ENCODE measurements around the gene RAB11A. TPM values are rescaled to one million over a fixed set of nuclear protein-coding genes. Genes with fewer than 3 reads are reported as not detected.

The RAB11A gene
- total and polyA plus RNA-seq, 2 of the 13 experiments (the other 11 are each of a cell fraction or from before 2014, with no cell fraction given), result 161 to 162 TPM

DNA sequence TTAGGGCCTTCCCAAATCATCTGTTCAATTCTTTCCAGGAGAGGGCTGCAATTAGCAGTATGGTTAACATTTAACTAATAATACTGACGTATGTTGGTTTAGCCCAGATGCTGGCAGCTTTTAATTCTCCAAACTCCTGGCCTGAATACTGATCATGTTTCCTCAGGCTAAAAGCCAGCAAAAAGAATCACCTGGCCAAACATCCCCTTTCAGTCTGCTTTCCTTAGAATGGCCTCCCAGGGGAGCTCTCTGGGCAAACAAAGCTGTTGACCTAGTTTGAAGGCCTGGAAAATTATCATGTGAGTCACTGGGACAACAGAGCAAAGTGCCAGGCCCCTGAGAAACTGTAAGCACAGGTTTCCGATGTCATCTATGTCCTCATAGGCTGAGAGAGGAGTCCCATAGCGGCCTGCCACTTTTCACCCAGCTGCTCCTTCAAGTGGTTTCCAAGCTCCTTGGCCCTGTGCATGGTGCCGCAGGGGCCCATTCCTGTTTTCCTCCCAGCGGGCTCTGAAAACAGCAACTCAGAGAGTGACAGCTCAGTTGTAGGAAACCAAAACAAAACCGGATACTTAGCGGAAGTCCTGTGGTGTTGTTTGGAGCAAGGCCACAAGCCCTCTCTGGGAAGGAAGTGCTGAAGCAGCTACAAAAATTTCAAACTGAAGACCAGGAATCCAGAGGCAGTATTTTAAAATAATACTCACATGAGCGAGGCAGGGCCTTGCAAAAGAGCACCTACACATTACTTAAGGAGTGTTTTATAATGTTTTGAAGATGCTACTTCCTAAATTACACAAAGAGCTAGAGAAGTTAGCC is 36.5 kb upstream of the RAB11A start:
- 0% methylated on average over 4 of the region's 8 CpGs for WGBS (ENCODE audit: low lambda C conversion rate)
- no peaks in the 10 kb centered on the region for H3K27me3 ChIP-seq (ENCODE audit: control insufficient read depth in 1 of 2, insufficient read depth in 2 of 2, low read length in 2 of 2)
- H3K79me2 ChIP-seq (ENCODE audit: insufficient read depth, low read length), result no peaks in the 10 kb centered on the region
- in situ Hi-C loops (cut with HindIII; ENCODE audit: extremely low pct_ligation_motif_present, low pct_unique_long_range_greater_than_20kb) (no loop called here), intact Hi-C loops (cut with micrococcal nuclease; ENCODE audit: unreplicated experiment) (no loop called here)
- BruUV-seq (replicated peaks), result TSS peak; percentile 95
- no peaks in the 10 kb centered on the region for H3K36me3 ChIP-seq (replicated peaks in 1 of 2; ENCODE audit: control insufficient read depth in 1 of 2, insufficient read depth in 2 of 2, low read length in 2 of 2)
- peak overlapping the region; percentile 100 for H3K27ac ChIP-seq (ENCODE audit: extremely low read length, insufficient read depth, low read length)
- peaks cover 84% of the 10 kb centered on the region for H3K4me1 ChIP-seq (ENCODE audit: insufficient read depth, low read length)
- peak; percentile 99 for FAIRE-seq
- H4K20me1 ChIP-seq (ENCODE audit: insufficient read depth, low read length), result no peaks in the 10 kb centered on the region
- H3K4me2 ChIP-seq (ENCODE audit: low read depth, low read length), result peak overlapping the region; percentile 95
- peak; percentile 96 for ATAC-seq
- ChIA-PET POLR2A (interaction anchor here (0.8 to 2.8 kb wide), 27 partner anchors 8 to 528 kb away, joined by 3 to 37 read pairs (median 4); partner anchors contain the start of genes DENND4A, INTS14, RAB11A and RNU5B-1), CTCF (ENCODE audit: low intra/inter-chr PET ratio, low total read pairs) (interaction anchor here (2.1 kb wide), 1 partner anchor 46 kb away, joined by 5 read pairs; no protein-coding TSS in a partner anchor)
- H2AFZ ChIP-seq (ENCODE audit: low read length), result no peak overlapping the region
- peak; percentile 100 for DNase-seq (ENCODE audit: low spot score)
- H3K9me3 ChIP-seq (ENCODE audit: low read length), result no peaks in the 10 kb centered on the region
- peak overlapping the region; percentile 91 for H3K9ac ChIP-seq (ENCODE audit: insufficient read depth, low read depth, low read length)
- peak overlapping the region; percentile 57 to 74 (median 66) for H3K4me3 ChIP-seq (replicated peaks in 1 of 3; ENCODE audit: insufficient read depth in 1 of 3, low read depth in 2 of 3, low read length in 3 of 3)
- TF ChIP-seq ZNF543 (CRISPR knock-in tag; IDR thresholded peaks at IDR 0.05) (peak; percentile 79; the same call in 1 of the 2 replicates), ZNF788 (CRISPR knock-in tag; IDR thresholded peaks at IDR 0.05; ENCODE audit: borderline replicate concordance) (peak; percentile 62; the same call in 1 of the 2 replicates), YY1 (IDR thresholded peaks at IDR 0.05; ENCODE audit: insufficient read depth, insufficient replicate concordance, low read depth, low read length) (peak; percentile 49), BCL6 (CRISPR knock-in tag; IDR thresholded peaks at IDR 0.05) (peak; percentile 75), ZNF563 (CRISPR knock-in tag; IDR thresholded peaks at IDR 0.05) (0 out of 2 replicates have a peak, but pooled peaks have one; percentile 45), SP2 (CRISPR knock-in tag; IDR thresholded peaks at IDR 0.05) (no peak), RXRB (CRISPR knock-in tag; IDR thresholded peaks at IDR 0.05; ENCODE audit: borderline replicate concordance) (peak; percentile 81), TBX3 (IDR thresholded peaks at IDR 0.05; ENCODE audit: borderline replicate concordance) (peak; percentile 72; the same call in 1 of the 2 replicates), SRSF9 (IDR thresholded peaks at IDR 0.05; ENCODE audit: borderline replicate concordance, insufficient read depth, low read depth, low read length, poor library complexity, severe bottlenecking) (no peak), MAFF (IDR thresholded peaks at IDR 0.05; ENCODE audit: low read depth, low read length) (peak; percentile 36; the same call in 1 of the 2 replicates), FOXM1 (CRISPR knock-in tag; IDR thresholded peaks at IDR 0.05) (no peak), DMAP1 (CRISPR knock-in tag; IDR thresholded peaks at IDR 0.05) (peak; percentile 53; the same call in 1 of the 2 replicates), ETV5 (CRISPR knock-in tag; IDR thresholded peaks at IDR 0.05; ENCODE audit: borderline replicate concordance) (peak; percentile 83)
- TF ChIP-seq, protein P1, sequence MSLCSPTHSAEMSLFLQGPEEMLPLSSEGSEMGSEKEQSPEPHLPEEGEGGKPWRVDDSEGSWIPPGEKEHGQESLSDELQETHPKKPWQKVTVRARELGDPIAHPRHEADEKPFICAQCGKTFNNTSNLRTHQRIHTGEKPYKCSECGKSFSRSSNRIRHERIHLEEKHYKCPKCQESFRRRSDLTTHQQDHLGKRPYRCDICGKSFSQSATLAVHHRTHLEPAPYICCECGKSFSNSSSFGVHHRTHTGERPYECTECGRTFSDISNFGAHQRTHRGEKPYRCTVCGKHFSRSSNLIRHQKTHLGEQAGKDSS (CRISPR knock-in tag; IDR thresholded peaks at IDR 0.05; ENCODE audit: borderline replicate concordance, low read depth), result peak; percentile 60; the same call in 1 of the 2 replicates
- TF ChIP-seq, protein P2, sequence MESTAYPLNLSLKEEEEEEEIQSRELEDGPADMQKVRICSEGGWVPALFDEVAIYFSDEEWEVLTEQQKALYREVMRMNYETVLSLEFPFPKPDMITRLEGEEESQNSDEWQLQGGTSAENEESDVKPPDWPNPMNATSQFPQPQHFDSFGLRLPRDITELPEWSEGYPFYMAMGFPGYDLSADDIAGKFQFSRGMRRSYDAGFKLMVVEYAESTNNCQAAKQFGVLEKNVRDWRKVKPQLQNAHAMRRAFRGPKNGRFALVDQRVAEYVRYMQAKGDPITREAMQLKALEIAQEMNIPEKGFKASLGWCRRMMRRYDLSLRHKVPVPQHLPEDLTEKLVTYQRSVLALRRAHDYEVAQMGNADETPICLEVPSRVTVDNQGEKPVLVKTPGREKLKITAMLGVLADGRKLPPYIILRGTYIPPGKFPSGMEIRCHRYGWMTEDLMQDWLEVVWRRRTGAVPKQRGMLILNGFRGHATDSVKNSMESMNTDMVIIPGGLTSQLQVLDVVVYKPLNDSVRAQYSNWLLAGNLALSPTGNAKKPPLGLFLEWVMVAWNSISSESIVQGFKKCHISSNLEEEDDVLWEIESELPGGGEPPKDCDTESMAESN (CRISPR knock-in tag; conservative IDR thresholded peaks at IDR 0.05), result peak; percentile 43; the same call in 1 of the 2 replicates
- TF ChIP-seq, protein P3, sequence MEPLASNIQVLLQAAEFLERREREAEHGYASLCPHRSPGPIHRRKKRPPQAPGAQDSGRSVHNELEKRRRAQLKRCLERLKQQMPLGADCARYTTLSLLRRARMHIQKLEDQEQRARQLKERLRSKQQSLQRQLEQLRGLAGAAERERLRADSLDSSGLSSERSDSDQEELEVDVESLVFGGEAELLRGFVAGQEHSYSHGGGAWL (CRISPR knock-in tag; IDR thresholded peaks at IDR 0.05), result 0 out of 2 replicates have a peak, but pooled peaks have one; percentile 47
- TF ChIP-seq, protein P4, sequence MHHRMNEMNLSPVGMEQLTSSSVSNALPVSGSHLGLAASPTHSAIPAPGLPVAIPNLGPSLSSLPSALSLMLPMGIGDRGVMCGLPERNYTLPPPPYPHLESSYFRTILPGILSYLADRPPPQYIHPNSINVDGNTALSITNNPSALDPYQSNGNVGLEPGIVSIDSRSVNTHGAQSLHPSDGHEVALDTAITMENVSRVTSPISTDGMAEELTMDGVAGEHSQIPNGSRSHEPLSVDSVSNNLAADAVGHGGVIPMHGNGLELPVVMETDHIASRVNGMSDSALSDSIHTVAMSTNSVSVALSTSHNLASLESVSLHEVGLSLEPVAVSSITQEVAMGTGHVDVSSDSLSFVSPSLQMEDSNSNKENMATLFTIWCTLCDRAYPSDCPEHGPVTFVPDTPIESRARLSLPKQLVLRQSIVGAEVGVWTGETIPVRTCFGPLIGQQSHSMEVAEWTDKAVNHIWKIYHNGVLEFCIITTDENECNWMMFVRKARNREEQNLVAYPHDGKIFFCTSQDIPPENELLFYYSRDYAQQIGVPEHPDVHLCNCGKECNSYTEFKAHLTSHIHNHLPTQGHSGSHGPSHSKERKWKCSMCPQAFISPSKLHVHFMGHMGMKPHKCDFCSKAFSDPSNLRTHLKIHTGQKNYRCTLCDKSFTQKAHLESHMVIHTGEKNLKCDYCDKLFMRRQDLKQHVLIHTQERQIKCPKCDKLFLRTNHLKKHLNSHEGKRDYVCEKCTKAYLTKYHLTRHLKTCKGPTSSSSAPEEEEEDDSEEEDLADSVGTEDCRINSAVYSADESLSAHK (CRISPR knock-in tag; IDR thresholded peaks at IDR 0.05; ENCODE audit: borderline replicate concordance), result no peak

Data from HepG2 (cell line).